Ectodermal cell (in vitro differentiated cells): ENCODE results near the gene PCID2.

Experiments used
- H3K27ac ChIP-seq: 2 replicates; pipeline ENCODE4 v1.7.0; 2013; ENCODE audit warnings: mild to moderate bottlenecking, low read depth, low read length; ENCODE audit not compliant: insufficient read depth, poor library complexity, severe bottlenecking
- H3K27me3 ChIP-seq: 2 replicates; pipeline ENCODE4 v1.7.0; 2013; ENCODE audit warnings: mild to moderate bottlenecking, low read length; ENCODE audit not compliant: insufficient read depth, control insufficient read depth, poor library complexity, severe bottlenecking
- H3K36me3 ChIP-seq: one replicate; pipeline ENCODE4 v1.7.0; 2013; ENCODE audit warnings: low read length; ENCODE audit not compliant: control insufficient read depth, insufficient read depth
- H3K4me1 ChIP-seq: one replicate; pipeline ENCODE4 v1.7.0; 2013; ENCODE audit warnings: low read length; ENCODE audit not compliant: control insufficient read depth, insufficient read depth
- H3K4me3 ChIP-seq: 2 replicates; pipeline ENCODE4 v1.7.0; 2013; ENCODE audit warnings: low read depth, low read length, control low read depth; ENCODE audit not compliant: insufficient read depth
- H3K9me3 ChIP-seq: 2 replicates; pipeline ENCODE4 v1.7.0; 2013; ENCODE audit warnings: mild to moderate bottlenecking, low read length, moderate library complexity; ENCODE audit not compliant: control insufficient read depth
- WGBS, 2 experiments: methylation state at CpG; one replicate each; pipeline ENCODE4 v1.1.7; 2013; ENCODE audit warnings: missing lambda C conversion rate in 2 of 2; 5-methylcytosine and 5-hydroxymethylcytosine counted together

Gene PCID2

GRCh38 chr13:113207460-113207859 is 1.0 kb downstream of the PCID2 start:
- Histone ChIP-seq H3K36me3 (no peaks in the 10 kb centered on the region), H3K4me3 (peak overlapping the region; percentile 99), H3K27me3 (no peaks in the 10 kb centered on the region), H3K9me3 (no peaks in the 10 kb centered on the region), H3K4me1 (peaks cover 3% of the 10 kb centered on the region), H3K27ac (no peak overlapping the region)
- WGBS, 2 experiments = 57 to 58% methylated on average over 3 of the region's 3 CpGs

GRCh38 chr13:113205428-113205931 is 3.0 kb downstream of the PCID2 start:
- Histone ChIP-seq H3K4me3 (no peak overlapping the region), H3K4me1 (no peaks in the 10 kb centered on the region), H3K9me3 (no peaks in the 10 kb centered on the region), H3K36me3 (no peaks in the 10 kb centered on the region), H3K27ac (no peak overlapping the region), H3K27me3 (no peaks in the 10 kb centered on the region)
- WGBS, 2 experiments = 95 to 96% methylated on average over 5 of the region's 5 CpGs

- WGBS, 2 experiments = 95 to 96% methylated on average over 5 of the region's 5 CpGs
- no peak overlapping the region for H3K4me3 ChIP-seq
- peaks cover 4% of the 10 kb centered on the region for H3K36me3 ChIP-seq
- no peak overlapping the region for H3K27ac ChIP-seq
- no peaks in the 10 kb centered on the region for H3K27me3 ChIP-seq
- H3K4me1 ChIP-seq = no peaks in the 10 kb centered on the region
- H3K9me3 ChIP-seq = no peaks in the 10 kb centered on the region
Observed at GRCh38 chr13:113204378-113204734, 4.1 kb downstream of the PCID2 start.

- 94 to 96% methylated on average over 12 of the region's 12 CpGs for WGBS, 2 experiments
- H3K27me3 ChIP-seq = no peaks in the 10 kb centered on the region
- H3K4me3 ChIP-seq = no peak overlapping the region
- peaks cover 4% of the 10 kb centered on the region for H3K36me3 ChIP-seq
- H3K9me3 ChIP-seq = no peaks in the 10 kb centered on the region
- no peak overlapping the region for H3K27ac ChIP-seq
- no peaks in the 10 kb centered on the region for H3K4me1 ChIP-seq
Observed at GRCh38 chr13:113203507-113204377, 4.7 kb downstream of the PCID2 start.

GRCh38 chr13:113202912-113203311 is 5.6 kb downstream of the PCID2 start:
- H3K36me3 ChIP-seq = peaks cover 4% of the 10 kb centered on the region
- 94% methylated on average over 4 of the region's 4 CpGs for WGBS, 2 experiments
- H3K27me3 ChIP-seq = no peaks in the 10 kb centered on the region
- H3K27ac ChIP-seq = no peak overlapping the region
- no peaks in the 10 kb centered on the region for H3K4me1 ChIP-seq
- H3K4me3 ChIP-seq = no peak overlapping the region
- H3K9me3 ChIP-seq = no peaks in the 10 kb centered on the region

GRCh38 chr13:113201815-113202214 is 6.7 kb downstream of the PCID2 start:
- Histone ChIP-seq H3K9me3 (no peaks in the 10 kb centered on the region), H3K27ac (no peak overlapping the region), H3K4me3 (no peak overlapping the region), H3K27me3 (no peaks in the 10 kb centered on the region), H3K4me1 (no peaks in the 10 kb centered on the region), H3K36me3 (peaks cover 14% of the 10 kb centered on the region)
- WGBS, 2 experiments = 86 to 98% methylated on average over 2 of the region's 2 CpGs

GRCh38 chr13:113196970-113197737 is 11.3 kb downstream of the PCID2 start:
- no peaks in the 10 kb centered on the region for H3K9me3 ChIP-seq
- H3K27me3 ChIP-seq = no peaks in the 10 kb centered on the region
- 92 to 94% methylated on average over 9 of the region's 9 CpGs for WGBS, 2 experiments
- H3K4me3 ChIP-seq = no peak overlapping the region
- H3K27ac ChIP-seq = no peak overlapping the region
- no peaks in the 10 kb centered on the region for H3K4me1 ChIP-seq
- H3K36me3 ChIP-seq = peaks cover 27% of the 10 kb centered on the region

- Histone ChIP-seq H3K9me3 (no peaks in the 10 kb centered on the region), H3K27ac (no peak overlapping the region), H3K4me3 (no peak overlapping the region), H3K4me1 (no peaks in the 10 kb centered on the region), H3K36me3 (peaks cover 29% of the 10 kb centered on the region), H3K27me3 (no peaks in the 10 kb centered on the region)
- 95 to 97% methylated on average over 5 of the region's 6 CpGs for WGBS, 2 experiments
Observed at GRCh38 chr13:113195360-113195759, 13.1 kb downstream of the PCID2 start.

- no peaks in the 10 kb centered on the region for H3K27me3 ChIP-seq
- H3K27ac ChIP-seq = no peak overlapping the region
- H3K9me3 ChIP-seq = no peaks in the 10 kb centered on the region
- no peak overlapping the region for H3K4me3 ChIP-seq
- no peaks in the 10 kb centered on the region for H3K4me1 ChIP-seq
- peaks cover 33% of the 10 kb centered on the region for H3K36me3 ChIP-seq
- 89 to 90% methylated on average over 1 to 2 of the region's 2 CpGs for WGBS, 2 experiments
Observed at GRCh38 chr13:113192902-113193301, 15.6 kb downstream of the PCID2 start.

- Histone ChIP-seq H3K9me3 (no peaks in the 10 kb centered on the region), H3K4me1 (no peaks in the 10 kb centered on the region), H3K27ac (no peak overlapping the region), H3K4me3 (no peak overlapping the region), H3K36me3 (peaks cover 27% of the 10 kb centered on the region), H3K27me3 (no peaks in the 10 kb centered on the region)
- 91 to 95% methylated on average over 4 of the region's 4 CpGs for WGBS, 2 experiments
Observed at GRCh38 chr13:113192279-113192678, 16.2 kb downstream of the PCID2 start.
